ENCODE data around the gene ZNF169. TPM values are rescaled to one million over a fixed set of nuclear protein-coding genes. Genes with fewer than 3 reads are reported as not detected.
"Not testable (repeated sequence)": the region's sequence is repeated elsewhere in the genome, so short reads cannot be mapped to it uniquely, and the experiment has no call there.

ZNF169 gene
- polyA plus RNA-seq, 10 donors: 1.9 to 6.7 (median 3.7) TPM

- DNase-seq: not testable (repeated sequence)
Measured at GRCh38 chr9:94347451-94347850, 88.4 kb downstream of the ZNF169 start.

GRCh38 chr9:94348754-94349153 lies 89.7 kb downstream of the ZNF169 start:
- DNase-seq: not testable (repeated sequence)

Other genes starting within 250 kb of the ZNF169 start
- gene PTPDC1, start 174.8 kb upstream of the ZNF169 start, polyA plus RNA-seq (ENCODE audit: insufficient read length in 10 of 10): 10 to 100 TPM in 2 of 10 donors, 1 to 10 TPM in 8; 5.0 to 11.1 (median 8.3) TPM
- gene NUTM2F, start 69.3 kb downstream of the ZNF169 start, polyA plus RNA-seq (ENCODE audit: insufficient read length in 10 of 10): under 1 TPM in 1 of 10 donors, not detected in 9; 0.07 TPM